Measurements from ENCODE around the gene TOX3.

The TOX3 gene

DNA sequence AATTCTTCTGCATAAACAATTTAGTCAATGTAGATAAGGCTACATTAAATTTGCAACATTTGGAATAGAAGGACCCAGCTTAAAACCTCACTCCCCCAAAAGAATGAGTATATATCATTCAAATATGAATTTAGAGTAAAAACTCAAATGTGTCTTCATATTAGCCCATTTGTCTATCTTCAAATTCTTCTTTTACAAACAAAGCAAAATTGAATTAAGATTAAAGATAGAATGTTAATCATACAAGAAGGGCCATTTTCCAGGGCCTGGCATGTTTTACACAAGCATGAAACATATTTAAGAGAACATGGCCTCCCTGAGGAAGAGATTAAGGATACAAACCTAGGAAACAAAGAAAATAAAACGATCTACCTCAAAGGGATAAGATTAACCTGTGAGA lies 8.4 kb downstream of the TOX3 start:
- no peak for DNase-seq (ENCODE audit: low read depth in 2 of 3, low spot score in 2 of 3)

DNA sequence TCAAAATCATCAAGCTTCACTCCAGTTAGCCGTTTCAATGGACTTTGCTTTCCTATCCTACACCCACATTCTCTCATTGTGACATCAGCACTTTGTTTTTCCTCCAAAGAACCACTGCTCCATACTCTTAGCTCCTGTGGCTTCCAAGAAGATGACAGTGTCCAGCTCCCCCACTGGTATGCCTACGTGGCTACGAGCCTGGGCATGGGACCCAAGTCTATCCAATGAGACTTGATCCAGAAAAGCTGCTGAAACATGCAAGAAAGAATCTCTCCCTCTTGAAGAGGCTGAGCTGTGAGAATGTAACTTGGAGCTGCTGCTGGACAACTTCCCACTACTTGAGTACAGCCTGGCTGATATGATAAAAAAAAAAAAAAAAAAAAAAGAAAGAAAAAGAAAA lies 9.4 kb downstream of the TOX3 start:
- no peak for DNase-seq (ENCODE audit: low read depth in 2 of 3, low spot score in 2 of 3)

DNA sequence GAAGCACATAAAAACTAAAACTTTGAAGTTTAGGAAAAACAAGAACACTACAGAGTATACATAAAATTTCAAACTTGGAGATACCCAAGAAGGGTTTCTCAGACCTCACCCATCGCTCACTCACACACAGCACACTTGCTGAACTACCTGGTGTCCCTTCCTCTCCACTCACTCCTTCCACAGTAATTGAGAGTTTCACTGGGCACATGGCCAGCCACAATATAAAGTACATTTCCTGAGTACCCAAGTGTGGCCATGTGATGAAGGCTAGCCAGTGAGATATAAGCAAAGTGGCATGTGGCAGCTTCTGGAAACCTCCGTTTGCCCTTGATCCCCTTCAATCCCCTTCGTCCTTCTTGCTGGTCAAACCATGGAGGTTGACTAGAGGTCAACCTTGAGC lies 11.9 kb downstream of the TOX3 start:
- no peak for DNase-seq (ENCODE audit: low read depth in 2 of 3, low spot score in 2 of 3)

DNA sequence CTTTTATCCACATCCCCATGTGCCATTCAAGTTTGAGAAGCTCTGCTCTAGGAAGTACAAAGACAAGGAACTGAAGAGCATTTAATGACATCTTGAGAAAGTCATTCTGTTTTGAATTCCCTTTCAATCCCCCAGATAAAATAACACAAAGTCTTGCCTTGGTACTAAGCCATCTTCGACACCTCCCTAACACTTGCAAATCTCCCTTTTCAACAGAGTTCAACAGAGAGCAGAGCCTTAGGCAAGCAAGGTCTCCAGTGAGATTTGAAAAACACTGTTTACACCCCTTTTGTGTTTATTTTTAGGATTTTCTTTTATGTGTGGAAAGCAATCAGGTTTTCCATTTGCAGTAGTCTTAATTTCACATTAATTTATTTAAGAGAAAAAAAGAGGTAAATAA lies 13.6 kb downstream of the TOX3 start:
- DNase-seq (ENCODE audit: low read depth in 2 of 3, low spot score in 2 of 3): no peak

DNA sequence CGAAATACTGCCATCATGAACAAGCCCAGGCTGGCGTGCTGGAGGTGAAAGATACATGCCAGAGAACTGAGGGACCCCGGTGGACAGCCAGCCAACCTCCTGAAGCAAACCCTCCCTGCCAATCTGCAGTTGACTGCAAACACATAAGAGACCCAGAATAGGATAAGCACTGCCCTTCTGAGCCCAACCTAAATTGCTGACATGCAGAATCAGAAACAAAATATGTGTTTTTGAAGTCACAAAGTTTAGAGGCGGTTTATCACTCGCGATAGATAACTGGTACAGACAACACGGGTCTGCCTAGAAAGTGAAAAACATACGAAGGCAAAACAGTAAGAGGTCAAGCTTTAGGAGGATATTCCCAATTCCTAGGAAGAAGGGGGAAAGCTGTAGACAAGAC lies 14.6 kb downstream of the TOX3 start:
- no peak for DNase-seq (ENCODE audit: low read depth in 2 of 3, low spot score in 2 of 3)

DNA sequence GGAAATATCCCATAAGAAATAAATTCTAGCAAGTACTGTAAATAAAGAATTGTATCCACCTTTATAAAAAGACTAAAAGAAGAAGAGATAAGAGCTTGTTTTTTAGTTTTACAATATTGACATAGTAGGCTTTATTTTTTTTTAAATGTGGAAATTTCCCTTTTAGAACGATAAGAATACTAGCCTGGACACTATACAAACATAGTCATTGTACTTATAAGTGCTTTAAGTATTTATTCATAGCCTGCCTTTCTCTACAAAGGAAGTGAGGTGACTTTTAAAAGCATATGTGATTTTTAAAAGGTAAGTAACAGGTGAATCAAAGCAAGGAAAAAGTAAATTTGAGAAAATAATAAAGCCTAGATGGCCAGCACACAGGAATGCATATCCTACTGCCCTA lies 17.7 kb downstream of the TOX3 start:
- no peak for DNase-seq (ENCODE audit: low read depth in 2 of 3, low spot score in 2 of 3)

DNA sequence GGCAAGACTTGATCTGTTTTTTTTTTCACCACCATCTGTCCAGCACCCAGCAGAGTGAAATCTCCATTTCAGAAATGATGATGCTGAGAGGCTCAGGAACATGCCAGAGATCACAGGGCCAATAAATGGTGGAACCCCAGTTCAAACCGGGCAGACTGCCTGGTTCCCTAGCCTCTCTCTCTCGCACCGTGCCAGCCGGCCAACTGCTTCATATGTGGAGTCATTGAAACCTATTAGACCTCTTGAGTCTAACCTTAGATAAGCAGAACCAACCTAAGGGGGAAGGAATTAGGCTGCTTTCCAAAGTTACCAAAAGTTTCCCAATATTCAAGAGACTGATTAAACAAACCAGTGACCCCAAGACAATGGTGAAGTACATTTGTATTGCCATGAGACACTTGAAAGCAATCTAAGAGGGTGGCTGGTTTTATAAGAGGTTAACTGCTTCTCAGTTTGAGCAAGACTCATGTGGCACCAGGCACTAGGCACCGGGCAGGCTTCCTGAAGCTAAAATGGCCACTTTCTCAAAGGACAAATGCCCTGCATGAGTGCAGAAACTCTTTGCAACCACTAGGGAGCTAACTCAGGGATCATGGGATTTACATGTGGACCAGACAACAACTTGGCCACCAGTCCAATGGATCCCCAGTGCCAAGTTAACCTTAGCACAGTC lies 18.4 kb downstream of the TOX3 start:
- no peak for DNase-seq (ENCODE audit: low read depth in 2 of 3, low spot score in 2 of 3)

DNA sequence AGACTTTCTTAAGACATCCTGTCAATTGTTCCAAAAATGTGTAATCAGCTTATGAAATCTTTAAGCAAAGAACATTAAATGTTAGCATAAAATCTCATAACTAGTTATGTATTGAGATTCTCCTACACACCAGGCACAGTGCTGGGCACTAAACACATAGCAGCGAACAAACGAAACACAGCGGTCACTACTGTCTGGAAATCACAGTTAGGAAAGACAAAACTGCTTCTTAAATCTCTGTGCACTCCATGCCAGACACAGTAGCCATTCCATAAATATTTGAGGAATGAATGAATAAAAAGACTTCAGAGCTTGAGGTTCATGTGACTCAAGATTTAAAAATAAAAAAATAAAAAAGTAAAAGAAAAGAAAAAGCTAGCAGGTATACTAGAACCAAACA lies 20.1 kb downstream of the TOX3 start:
- DNase-seq (ENCODE audit: low read depth in 2 of 3, low spot score in 2 of 3): no peak

DNA sequence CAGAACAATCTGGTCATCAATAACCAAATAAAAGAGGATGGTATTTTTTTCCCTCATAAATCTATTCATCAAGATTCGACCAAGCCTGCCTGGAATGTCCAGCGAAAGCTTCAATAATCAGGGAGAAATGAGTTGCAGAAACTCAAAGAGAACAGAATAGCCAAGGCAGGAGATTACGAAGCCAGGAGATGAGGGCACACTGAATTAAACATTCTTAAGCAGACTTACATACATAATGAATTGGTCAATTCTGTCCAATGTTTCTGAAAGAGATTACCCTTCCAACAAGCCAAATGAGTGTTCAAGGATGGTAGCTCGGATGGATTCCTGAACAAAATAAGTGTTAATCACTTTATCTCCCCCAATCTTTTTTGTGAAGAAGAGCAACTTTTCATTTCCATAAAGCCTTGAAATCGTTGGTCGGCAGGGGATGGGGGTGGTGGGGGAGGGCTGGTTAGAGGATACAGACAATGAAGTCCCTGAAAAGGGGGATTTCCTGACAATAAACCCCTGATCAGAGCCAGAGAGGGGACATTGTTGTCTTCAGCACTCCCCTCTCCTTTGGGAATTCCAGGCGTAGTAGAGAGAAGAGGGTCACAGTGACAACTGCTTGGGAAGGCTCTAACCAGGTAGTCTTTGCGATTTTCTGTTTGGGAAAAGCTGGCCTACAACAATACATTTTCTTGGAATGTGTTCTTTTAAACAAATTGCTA lies 20.7 kb downstream of the TOX3 start:
- no peak for DNase-seq (ENCODE audit: low read depth in 2 of 3, low spot score in 2 of 3)

DNA sequence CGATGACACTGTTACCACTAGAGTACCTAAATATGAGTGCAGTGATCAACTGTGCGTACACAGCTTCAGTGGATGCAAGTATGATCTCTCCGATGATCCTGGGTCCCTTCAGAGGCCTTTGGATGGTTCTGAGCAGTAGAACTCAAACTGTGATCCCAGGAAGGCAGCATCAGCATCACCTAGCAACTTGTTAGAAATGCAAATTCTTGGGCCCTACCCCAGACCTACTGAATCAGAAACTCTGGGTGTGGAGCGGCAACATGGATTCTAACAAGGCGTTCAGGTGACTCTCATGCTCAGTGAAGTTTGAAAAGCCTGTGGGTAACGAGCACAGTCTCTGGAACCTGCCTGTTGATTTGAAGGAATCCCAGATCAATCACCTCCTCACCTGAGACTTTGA lies 25.4 kb downstream of the TOX3 start:
- DNase-seq (ENCODE audit: low read depth in 2 of 3, low spot score in 2 of 3): no peak

DNA sequence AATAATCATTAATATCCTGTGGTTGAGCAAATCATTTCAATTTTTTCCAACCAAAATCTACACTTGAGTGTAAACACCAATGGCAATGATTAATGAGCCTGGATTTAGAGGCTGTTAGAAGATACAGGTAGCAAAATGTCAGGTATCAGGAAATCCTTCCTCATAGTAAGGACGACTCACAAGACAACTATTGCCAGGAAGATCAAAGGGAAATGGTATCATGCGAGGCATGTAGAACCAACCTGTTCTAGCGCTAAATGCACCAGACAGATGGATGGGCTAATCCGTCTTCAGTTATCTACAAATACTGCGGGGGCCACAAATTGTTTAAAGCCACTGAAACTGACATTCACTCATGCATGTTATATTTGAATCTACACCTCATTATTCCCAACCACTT lies 28.1 kb downstream of the TOX3 start:
- DNase-seq (ENCODE audit: low read depth in 2 of 3, low spot score in 2 of 3): no peak

DNA sequence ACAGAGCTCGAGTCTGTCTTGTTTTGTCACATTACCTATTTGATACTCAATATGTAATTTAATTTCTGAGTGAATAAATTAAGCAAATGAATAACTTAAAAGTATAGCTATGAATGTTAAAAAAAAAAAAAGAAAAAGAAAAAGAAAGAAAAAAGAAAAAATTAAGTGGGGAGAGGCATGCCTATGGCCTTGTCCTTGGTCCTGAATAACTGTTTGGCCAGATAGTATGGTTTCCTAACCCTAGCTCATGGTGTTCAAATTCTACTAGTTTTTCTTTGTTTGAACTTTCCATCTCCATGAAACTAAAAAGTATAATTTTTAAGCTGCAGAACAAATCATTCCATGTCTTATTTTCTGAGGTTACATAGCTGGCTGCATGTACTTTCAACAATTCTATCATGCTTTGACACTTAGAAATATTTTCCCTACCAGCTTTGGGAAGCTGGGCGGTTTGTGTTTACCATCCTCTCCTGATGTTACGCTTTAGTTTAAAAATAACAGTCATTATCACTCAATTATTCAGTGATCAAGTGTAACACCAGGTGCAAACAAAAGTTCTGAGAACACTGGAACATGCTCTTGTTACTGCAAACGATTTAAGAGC lies 31.8 kb downstream of the TOX3 start:
- no peak for DNase-seq (ENCODE audit: low read depth in 2 of 3, low spot score in 2 of 3)

DNA sequence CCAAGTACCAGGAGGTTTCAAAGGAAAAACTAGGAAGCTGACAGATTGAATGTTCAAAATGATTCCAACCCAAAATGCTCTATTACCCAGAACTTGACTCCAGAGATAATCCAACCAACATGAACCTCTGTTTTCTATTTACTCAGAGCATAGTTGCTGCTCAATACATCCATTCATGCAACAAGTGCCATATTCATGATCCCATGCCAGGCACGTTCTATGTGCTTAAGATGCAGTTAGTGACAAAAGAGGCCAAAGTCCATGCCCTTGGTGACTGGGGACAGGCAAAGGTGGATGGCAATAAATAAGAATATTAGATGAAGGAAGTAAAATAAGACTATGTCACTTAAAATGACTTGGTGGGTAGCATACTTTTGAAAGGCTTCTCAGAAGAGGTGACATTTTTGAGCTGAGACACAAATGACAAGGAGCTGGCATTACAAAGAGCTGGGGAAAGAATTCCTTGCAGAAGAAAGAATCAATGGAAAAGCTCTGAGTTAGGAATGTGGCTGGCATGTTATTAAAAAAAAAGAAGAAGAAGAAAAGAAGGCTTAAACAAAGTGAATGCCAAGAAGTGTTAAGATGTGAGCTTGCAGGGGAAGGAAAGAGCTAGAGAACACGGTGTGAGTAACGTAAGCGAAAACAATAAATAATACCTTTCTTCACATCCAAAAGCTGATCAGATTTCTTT lies 34.5 kb downstream of the TOX3 start:
- DNase-seq (ENCODE audit: low read depth in 2 of 3, low spot score in 2 of 3): no peak

DNA sequence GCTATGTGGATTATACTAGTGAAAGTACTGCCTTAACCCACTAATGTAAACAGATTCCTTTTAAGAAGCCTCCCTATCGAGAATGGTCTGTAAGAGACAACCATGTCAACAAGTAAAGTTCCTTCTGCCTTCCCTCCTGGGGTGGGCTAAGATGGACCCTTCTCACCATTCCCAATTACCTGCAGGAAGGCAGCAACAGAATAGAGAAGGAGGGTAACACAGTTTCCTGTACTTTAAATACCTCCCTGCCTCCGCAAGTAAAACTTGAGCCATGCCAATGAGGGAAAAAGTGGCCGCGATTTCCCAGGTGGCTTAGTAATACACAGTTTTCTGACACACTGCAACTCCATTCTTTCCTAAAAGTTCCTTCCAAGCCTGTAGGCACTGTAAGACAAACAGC lies 45.2 kb downstream of the TOX3 start:
- DNase-seq (ENCODE audit: low read depth in 2 of 3, low spot score in 2 of 3): no peak

DNA sequence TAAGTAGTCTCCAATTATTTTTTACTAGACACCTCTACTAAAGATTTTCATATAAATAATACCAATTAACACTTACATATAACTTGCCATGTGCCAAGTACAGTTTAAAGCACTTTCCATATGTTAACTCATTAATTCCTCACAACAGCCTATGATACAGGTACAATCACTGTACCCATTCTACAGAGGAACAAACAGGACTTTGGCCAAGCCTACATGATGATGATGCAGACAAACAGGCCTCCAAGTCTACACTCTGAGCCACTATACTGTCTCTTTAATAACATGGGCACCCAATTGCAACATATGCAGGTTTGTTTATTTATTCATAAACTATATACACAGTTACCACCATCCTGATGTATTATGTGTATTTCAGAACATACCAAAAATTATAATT lies 46.0 kb downstream of the TOX3 start:
- DNase-seq (ENCODE audit: low read depth in 2 of 3, low spot score in 2 of 3): no peak

DNA sequence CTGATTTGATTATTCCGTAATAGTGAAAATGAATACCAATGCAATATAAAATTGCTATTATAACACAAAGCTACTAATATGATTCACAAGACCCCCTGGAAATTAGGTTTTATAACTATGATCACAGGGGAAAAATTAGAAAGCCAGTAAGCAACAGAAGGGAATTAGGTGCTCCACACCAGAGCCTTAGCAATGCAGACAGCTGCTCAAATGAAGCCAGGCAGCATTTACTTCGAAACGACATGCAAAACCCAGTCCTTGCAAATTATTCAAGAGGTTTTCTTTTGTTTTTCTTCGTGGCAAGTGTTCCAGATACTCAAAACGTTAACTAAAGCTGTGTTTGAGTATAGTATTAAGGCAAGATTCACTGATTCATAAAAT lies 47.9 kb downstream of the TOX3 start:
- DNase-seq (ENCODE audit: low read depth in 2 of 3, low spot score in 2 of 3): no peak

DNA sequence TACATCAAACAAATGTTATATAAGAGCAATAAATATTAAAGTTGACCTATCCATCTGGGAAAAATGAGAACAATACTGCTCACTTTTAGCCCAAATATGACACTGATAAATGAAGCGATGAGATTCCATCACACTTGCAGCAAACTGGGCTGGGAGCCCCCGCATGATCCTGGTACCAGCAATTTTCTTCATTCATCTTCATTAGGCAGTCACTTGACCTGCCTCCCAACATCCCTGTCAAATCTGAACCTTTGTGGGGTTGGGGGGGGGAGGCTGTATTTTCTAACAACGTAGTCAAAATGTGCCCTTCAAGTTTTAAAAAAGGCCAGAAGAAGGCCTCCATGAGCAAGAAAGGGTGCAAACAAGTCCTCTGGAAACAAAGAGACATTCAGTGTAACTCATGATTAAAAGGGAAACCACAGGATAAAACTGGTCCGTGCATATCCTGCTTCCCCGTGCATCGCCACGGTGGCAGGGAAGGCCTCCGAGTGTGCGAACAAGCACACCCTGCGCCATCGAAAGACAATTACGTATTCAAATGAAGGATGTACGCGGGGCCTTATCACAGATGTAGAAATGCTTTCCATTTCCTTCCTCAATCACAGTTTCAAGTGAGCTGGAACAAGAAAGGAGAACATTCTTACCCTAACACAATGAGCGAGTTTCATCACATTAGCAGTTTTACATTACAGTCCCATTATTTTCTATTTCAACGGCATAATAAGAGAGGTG lies 48.4 kb downstream of the TOX3 start:
- no peak for DNase-seq (ENCODE audit: low read depth in 2 of 3, low spot score in 2 of 3)

DNA sequence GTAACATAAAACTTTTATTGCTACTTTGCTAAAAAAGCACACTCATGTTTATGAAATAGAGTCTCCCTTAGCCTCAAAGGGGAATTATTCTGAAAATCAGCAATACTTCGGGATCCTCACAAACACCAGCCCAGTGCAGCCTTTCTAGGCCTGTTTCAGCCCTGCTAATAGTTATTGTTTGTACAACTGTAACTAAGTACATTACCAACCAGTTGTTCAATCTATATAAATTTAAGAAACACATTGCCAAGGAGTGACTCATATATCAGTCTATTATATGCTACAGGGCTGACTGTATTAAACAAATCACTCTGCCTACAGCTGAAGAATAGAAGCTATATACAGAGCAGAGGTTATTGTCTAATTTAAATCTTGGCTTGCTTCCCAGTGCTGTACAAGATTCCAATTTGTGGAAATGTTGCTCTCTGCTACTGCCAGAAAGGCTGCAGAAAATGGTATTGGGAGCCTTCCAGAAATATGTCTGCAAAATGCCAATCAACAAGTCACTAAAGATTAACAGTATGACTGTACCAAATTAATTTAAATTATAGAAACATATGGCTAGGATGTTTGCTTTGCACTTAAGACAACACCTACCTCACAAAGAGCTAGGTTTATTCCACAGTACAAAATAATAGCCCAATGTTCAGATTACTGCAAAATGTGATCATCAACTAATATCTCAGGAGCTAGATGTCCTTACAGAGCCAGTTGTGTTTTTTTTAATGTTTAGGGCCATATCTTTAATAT lies 49.7 kb downstream of the TOX3 start:
- DNase-seq (ENCODE audit: low read depth in 2 of 3, low spot score in 2 of 3): no peak

DNA sequence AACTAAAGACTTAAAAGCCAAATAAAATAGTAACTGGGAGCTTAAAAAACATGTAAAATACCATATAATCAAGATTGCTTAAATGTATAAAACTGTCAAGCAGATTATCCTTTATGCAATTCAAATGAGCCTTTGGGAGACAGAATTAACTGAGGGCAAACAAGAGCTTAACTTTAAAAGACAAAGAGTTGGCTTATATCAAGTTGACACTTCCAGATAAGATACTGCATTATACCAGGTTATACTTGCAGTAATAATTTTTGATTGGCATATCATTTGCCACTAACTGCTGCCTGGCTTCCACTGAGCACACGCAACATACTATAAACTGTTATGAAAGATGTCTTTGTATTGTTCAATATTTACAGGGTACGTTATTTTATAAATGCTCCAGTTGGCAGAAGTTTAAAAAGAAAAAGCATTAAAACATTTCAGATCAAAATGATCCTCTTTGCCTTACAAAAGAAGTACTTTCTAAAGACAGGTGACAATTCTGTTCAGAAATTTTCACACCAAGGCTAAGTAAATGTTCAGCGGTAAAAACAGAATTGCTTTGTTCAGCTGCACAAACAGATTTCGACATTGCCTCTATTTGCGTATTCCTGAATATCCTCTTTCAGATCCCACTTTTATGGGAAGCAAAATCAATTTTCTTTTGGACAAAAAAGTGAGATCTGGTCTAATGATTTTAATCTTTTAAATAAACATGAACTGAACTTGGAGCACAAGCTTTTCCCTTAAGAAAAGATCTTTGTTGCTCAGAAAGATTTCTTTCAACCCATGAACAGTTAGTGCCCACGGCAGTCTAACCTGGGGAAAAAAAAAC lies 50.7 kb downstream of the TOX3 start:
- no peak for DNase-seq (ENCODE audit: low read depth in 2 of 3, low spot score in 2 of 3)

DNA sequence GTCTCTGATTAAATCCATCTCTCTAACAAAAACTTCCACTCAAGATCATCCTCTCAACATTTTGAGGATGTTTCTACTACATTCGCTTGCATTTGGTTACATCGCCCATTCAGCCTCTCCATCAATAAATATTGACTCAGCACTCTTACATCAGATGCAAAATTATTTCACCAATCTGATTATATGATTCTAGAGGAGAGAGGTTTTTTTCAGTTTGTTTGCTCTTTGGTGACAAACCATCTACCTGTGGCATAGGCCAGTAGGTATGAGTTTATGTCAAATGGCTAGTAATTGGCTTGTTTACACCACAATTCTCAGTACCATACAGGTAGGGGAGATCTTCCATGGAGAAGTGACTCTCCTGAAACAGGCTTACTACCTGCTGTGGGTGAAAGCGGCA lies 52.3 kb downstream of the TOX3 start:
- DNase-seq (ENCODE audit: low read depth in 2 of 3, low spot score in 2 of 3): no peak

All from activated CD8-positive, alpha-beta memory T cell treated with anti-CD3 and anti-CD28 coated beads for 48 hours (primary cell).